GM19025 (cell line): Measurements from ENCODE around the gene TMEM141.
"Not testable (repeated sequence)": the region's sequence is repeated elsewhere in the genome, so short reads cannot be mapped to it uniquely, and the experiment has no call there.

ENCODE experiments used
- ATAC-seq: cut with Tn5 transposase; IDR thresholded peaks from one replicate; pipeline ENCODE4 v1.9.1; 2021; ENCODE audit warnings: mild to moderate bottlenecking, low read depth, moderate library complexity; ENCODE audit not compliant: unreplicated experiment

TMEM141 gene

GRCh38 chr9:136829981-136830885 lies 39.1 kb downstream of the TMEM141 start:
- ATAC-seq = no peak

GRCh38 chr9:136831002-136831719 lies 40.0 kb downstream of the TMEM141 start:
- no peak for ATAC-seq

GRCh38 chr9:136831720-136832104 lies 40.6 kb downstream of the TMEM141 start:
- ATAC-seq = no peak

GRCh38 chr9:136832581-136832980 lies 41.4 kb downstream of the TMEM141 start:
- ATAC-seq = no peak

GRCh38 chr9:136833381-136834048 lies 42.4 kb downstream of the TMEM141 start:
- not testable (repeated sequence) for ATAC-seq

GRCh38 chr9:136835162-136835931 lies 44.2 kb downstream of the TMEM141 start:
- ATAC-seq = no peak

GRCh38 chr9:136835932-136836904 lies 45.1 kb downstream of the TMEM141 start:
- no peak for ATAC-seq

- no peak for ATAC-seq
These were observed 46.2 kb downstream of the TMEM141 start for GRCh38 chr9:136837146-136837855.

GRCh38 chr9:136837856-136838277 lies 46.7 kb downstream of the TMEM141 start:
- not testable (repeated sequence) for ATAC-seq

GRCh38 chr9:136838314-136839228 lies 47.4 kb downstream of the TMEM141 start:
- no peak for ATAC-seq

- ATAC-seq = no peak
These were observed 48.3 kb downstream of the TMEM141 start for GRCh38 chr9:136839229-136840139.

- no peak for ATAC-seq
These were observed 49.2 kb downstream of the TMEM141 start for GRCh38 chr9:136840140-136840876.

GRCh38 chr9:136840877-136841645 lies 49.9 kb downstream of the TMEM141 start:
- no peak for ATAC-seq

GRCh38 chr9:136841646-136842379 lies 50.7 kb downstream of the TMEM141 start:
- not testable (repeated sequence) for ATAC-seq
